ENCODE results near the gene TRMT6. TPM values are rescaled to one million over a fixed set of nuclear protein-coding genes. Genes with fewer than 3 reads are reported as not detected.

TRMT6 gene
- total RNA-seq, 1 donor from 2014 or later: 18.4 TPM

GRCh38 chr20:5895626-5896025, 54.7 kb downstream of the TRMT6 start:
- Mint-ChIP-seq H3K27ac (ENCODE audit: unreplicated experiment) (no peak overlapping the region), H3K4me3 (ENCODE audit: unreplicated experiment) (no peak overlapping the region), H3K27me3 (ENCODE audit: unreplicated experiment) (no peaks in the 10 kb centered on the region), H3K9me3 (ENCODE audit: unreplicated experiment) (no peaks in the 10 kb centered on the region), H3K4me1 (ENCODE audit: low read depth, unreplicated experiment) (no peaks in the 10 kb centered on the region), H3K36me3 (ENCODE audit: unreplicated experiment) (no peaks in the 10 kb centered on the region)
- no peak for TF ChIP-seq CTCF (IDR thresholded peaks at IDR 0.05; ENCODE audit: partially characterized antibody, unreplicated experiment)
- DNase-seq: no peak

- no peaks in the 10 kb centered on the region for H3K36me3 Mint-ChIP-seq (ENCODE audit: unreplicated experiment)
- H3K4me1 Mint-ChIP-seq (ENCODE audit: low read depth, unreplicated experiment): no peaks in the 10 kb centered on the region
- H3K27ac Mint-ChIP-seq (ENCODE audit: unreplicated experiment): no peak overlapping the region
- no peaks in the 10 kb centered on the region for H3K27me3 Mint-ChIP-seq (ENCODE audit: unreplicated experiment)
- no peak overlapping the region for H3K4me3 Mint-ChIP-seq (ENCODE audit: unreplicated experiment)
- no peak for TF ChIP-seq CTCF (IDR thresholded peaks at IDR 0.05; ENCODE audit: partially characterized antibody, unreplicated experiment)
- no peak for DNase-seq
- no peaks in the 10 kb centered on the region for H3K9me3 Mint-ChIP-seq (ENCODE audit: unreplicated experiment)
Measured at GRCh38 chr20:5893621-5894020, 56.7 kb downstream of the TRMT6 start.

GRCh38 chr20:5893052-5893451, 57.3 kb downstream of the TRMT6 start:
- Mint-ChIP-seq H3K36me3 (ENCODE audit: unreplicated experiment) (no peaks in the 10 kb centered on the region), H3K4me3 (ENCODE audit: unreplicated experiment) (no peak overlapping the region), H3K27ac (ENCODE audit: unreplicated experiment) (no peak overlapping the region), H3K9me3 (ENCODE audit: unreplicated experiment) (no peaks in the 10 kb centered on the region), H3K27me3 (ENCODE audit: unreplicated experiment) (no peaks in the 10 kb centered on the region), H3K4me1 (ENCODE audit: low read depth, unreplicated experiment) (no peaks in the 10 kb centered on the region)
- no peak for TF ChIP-seq CTCF (IDR thresholded peaks at IDR 0.05; ENCODE audit: partially characterized antibody, unreplicated experiment)
- DNase-seq: no peak

- TF ChIP-seq CTCF (IDR thresholded peaks at IDR 0.05; ENCODE audit: partially characterized antibody, unreplicated experiment): no peak
- no peaks in the 10 kb centered on the region for H3K36me3 Mint-ChIP-seq (ENCODE audit: unreplicated experiment)
Measured at GRCh38 chr20:5890773-5891441, 59.4 kb downstream of the TRMT6 start.

GRCh38 chr20:5888041-5888440, 62.3 kb downstream of the TRMT6 start:
- Mint-ChIP-seq H3K36me3 (ENCODE audit: unreplicated experiment) (no peaks in the 10 kb centered on the region), H3K4me3 (ENCODE audit: unreplicated experiment) (no peak overlapping the region), H3K27ac (ENCODE audit: unreplicated experiment) (no peak overlapping the region), H3K27me3 (ENCODE audit: unreplicated experiment) (no peaks in the 10 kb centered on the region), H3K9me3 (ENCODE audit: unreplicated experiment) (no peaks in the 10 kb centered on the region), H3K4me1 (ENCODE audit: low read depth, unreplicated experiment) (peaks cover 3% of the 10 kb centered on the region)
- no peak for TF ChIP-seq CTCF (IDR thresholded peaks at IDR 0.05; ENCODE audit: partially characterized antibody, unreplicated experiment)
- no peak for DNase-seq

More at GRCh38 chr20:5890773-5891441, 59.4 kb downstream of the TRMT6 start:
- H3K4me3 Mint-ChIP-seq (ENCODE audit: unreplicated experiment): no peak overlapping the region
- H3K4me1 Mint-ChIP-seq (ENCODE audit: low read depth, unreplicated experiment): peaks cover 3% of the 10 kb centered on the region
- no peak overlapping the region for H3K27ac Mint-ChIP-seq (ENCODE audit: unreplicated experiment)
- no peak for DNase-seq
- H3K27me3 Mint-ChIP-seq (ENCODE audit: unreplicated experiment): no peaks in the 10 kb centered on the region
- H3K9me3 Mint-ChIP-seq (ENCODE audit: unreplicated experiment): no peaks in the 10 kb centered on the region

All from glutamatergic neuron (in vitro differentiated cells).